Mesendoderm (in vitro differentiated cells): ENCODE results near the gene RAB6B.

ENCODE experiments used
- DNase-seq: peaks from one replicate; pipeline ENCODE4 v3.0.0; 2013
- H2AK5ac ChIP-seq: 2 replicates; pipeline ENCODE4 v1.6.1; 2013; ENCODE audit warnings: low read length, inconsistent platforms
- H2BK120ac ChIP-seq: 2 replicates; pipeline ENCODE4 v1.6.1; 2013; ENCODE audit warnings: low read depth, mild to moderate bottlenecking, low read length, moderate library complexity, mixed read lengths
- H2BK15ac ChIP-seq: replicated peaks from 2 replicates; pipeline ENCODE4 v1.6.1; 2013; ENCODE audit warnings: low read depth, mild to moderate bottlenecking, moderate library complexity
- H2BK5ac ChIP-seq: 2 replicates; pipeline ENCODE4 v1.6.1; 2013; ENCODE audit warnings: low read length, inconsistent platforms
- H3K18ac ChIP-seq: 2 replicates; pipeline ENCODE4 v1.6.1; 2013; ENCODE audit warnings: mild to moderate bottlenecking, low read length, mixed read lengths
- H3K23ac ChIP-seq: one replicate; pipeline ENCODE4 v1.6.1; 2013; ENCODE audit warnings: low read length
- H3K27ac ChIP-seq: 2 replicates; pipeline ENCODE4 v1.5.1; 2013; ENCODE audit warnings: low read depth, mild to moderate bottlenecking, inconsistent platforms, low read length, moderate library complexity
- H3K27me3 ChIP-seq: 2 replicates; pipeline ENCODE4 v1.6.1; 2013; ENCODE audit warnings: low read length, control low read depth, mild to moderate bottlenecking, inconsistent platforms; ENCODE audit not compliant: insufficient read depth, poor library complexity
- H3K36me3 ChIP-seq: 2 replicates; pipeline ENCODE4 v1.6.1; 2013; ENCODE audit warnings: low read length, inconsistent platforms; ENCODE audit not compliant: control insufficient read depth, insufficient read depth
- H3K4ac ChIP-seq: one replicate; pipeline ENCODE4 v1.6.1; 2013; ENCODE audit warnings: low read depth, mild to moderate bottlenecking, low read length, moderate library complexity
- H3K4me1 ChIP-seq: 2 replicates; pipeline ENCODE4 v1.6.1; 2013; ENCODE audit warnings: low read depth, low read length, inconsistent platforms; ENCODE audit not compliant: control insufficient read depth
- H3K4me2 ChIP-seq: 2 replicates; pipeline ENCODE4 v1.6.1; 2013; ENCODE audit warnings: low read length
- H3K4me3 ChIP-seq: 2 replicates; pipeline ENCODE4 v1.5.1; 2013; ENCODE audit warnings: mild to moderate bottlenecking, low read length
- H3K56ac ChIP-seq: one replicate; pipeline ENCODE4 v1.6.1; 2013; ENCODE audit warnings: low read length
- H3K79me1 ChIP-seq: 2 replicates; pipeline ENCODE4 v1.6.1; 2013; ENCODE audit warnings: low read length, inconsistent platforms
- H3K79me2 ChIP-seq: 2 replicates; pipeline ENCODE4 v1.6.1; 2013; ENCODE audit warnings: mild to moderate bottlenecking, low read length; ENCODE audit not compliant: control insufficient read depth, insufficient read depth
- H3K9ac ChIP-seq: 2 replicates; pipeline ENCODE4 v1.6.1; 2013; ENCODE audit warnings: low read length, inconsistent platforms
- H4K5ac ChIP-seq: one replicate; pipeline ENCODE4 v1.6.1; 2013; ENCODE audit warnings: low read length
- H4K8ac ChIP-seq: one replicate; pipeline ENCODE4 v1.6.1; 2013; ENCODE audit warnings: low read depth, mild to moderate bottlenecking, control low read depth, low read length, moderate library complexity
- WGBS: extraction: QIAGEN DNeasy Blood & Tissue Kit; methylation state at CpG from one replicate; pipeline ENCODE4 v1.1.7; 2013; ENCODE audit warnings: low lambda C conversion rate, missing lambda C conversion rate; ENCODE audit not compliant: insufficient coverage; ENCODE audit errors: extremely low coverage; 5-methylcytosine and 5-hydroxymethylcytosine counted together

RAB6B gene

DNA sequence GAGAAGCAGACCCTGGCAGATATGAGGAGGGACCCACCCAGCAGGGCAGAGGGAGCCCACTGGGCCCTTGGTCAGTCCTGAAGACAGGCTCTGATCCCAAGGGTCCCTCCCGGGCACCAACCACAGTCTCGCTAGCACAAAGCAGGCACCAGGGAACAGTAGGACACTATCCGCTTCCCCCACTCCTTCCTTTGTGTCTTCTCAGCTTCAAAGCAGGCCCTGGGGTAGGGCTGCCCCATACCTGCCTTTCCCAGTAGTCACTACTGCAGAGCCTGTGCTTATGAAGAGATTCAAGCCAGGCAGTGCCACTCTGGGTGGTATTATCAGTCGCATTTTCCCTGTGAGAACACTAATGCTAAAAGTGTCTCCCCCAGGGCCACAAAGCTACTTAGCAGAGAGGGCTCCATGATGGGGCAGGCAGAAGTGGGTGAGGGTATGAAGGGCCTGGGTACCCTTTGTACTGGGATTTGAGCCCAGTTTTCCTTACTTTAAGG, 57.3 kb downstream of the RAB6B start:
- H4K5ac ChIP-seq: no peak overlapping the region
- H2BK120ac ChIP-seq: no peak overlapping the region
- no peak for DNase-seq
- H3K79me1 ChIP-seq: no peaks in the 10 kb centered on the region
- H3K18ac ChIP-seq: no peak overlapping the region
- no peak overlapping the region for H2BK15ac ChIP-seq
- no peak overlapping the region for H3K9ac ChIP-seq
- H3K23ac ChIP-seq: no peak overlapping the region
- no peaks in the 10 kb centered on the region for H3K4me1 ChIP-seq
- no peaks in the 10 kb centered on the region for H3K79me2 ChIP-seq
- no peaks in the 10 kb centered on the region for H3K27me3 ChIP-seq
- no peaks in the 10 kb centered on the region for H3K36me3 ChIP-seq
- no peak overlapping the region for H2BK5ac ChIP-seq
- WGBS: no CpG with 5 or more reads among the region's 4 CpGs
- H3K4me2 ChIP-seq: no peak overlapping the region
- no peak overlapping the region for H3K27ac ChIP-seq
- H3K56ac ChIP-seq: no peak overlapping the region
- no peak overlapping the region for H3K4ac ChIP-seq
- no peak overlapping the region for H2AK5ac ChIP-seq
- no peak overlapping the region for H4K8ac ChIP-seq
- H3K4me3 ChIP-seq: no peak overlapping the region

DNA sequence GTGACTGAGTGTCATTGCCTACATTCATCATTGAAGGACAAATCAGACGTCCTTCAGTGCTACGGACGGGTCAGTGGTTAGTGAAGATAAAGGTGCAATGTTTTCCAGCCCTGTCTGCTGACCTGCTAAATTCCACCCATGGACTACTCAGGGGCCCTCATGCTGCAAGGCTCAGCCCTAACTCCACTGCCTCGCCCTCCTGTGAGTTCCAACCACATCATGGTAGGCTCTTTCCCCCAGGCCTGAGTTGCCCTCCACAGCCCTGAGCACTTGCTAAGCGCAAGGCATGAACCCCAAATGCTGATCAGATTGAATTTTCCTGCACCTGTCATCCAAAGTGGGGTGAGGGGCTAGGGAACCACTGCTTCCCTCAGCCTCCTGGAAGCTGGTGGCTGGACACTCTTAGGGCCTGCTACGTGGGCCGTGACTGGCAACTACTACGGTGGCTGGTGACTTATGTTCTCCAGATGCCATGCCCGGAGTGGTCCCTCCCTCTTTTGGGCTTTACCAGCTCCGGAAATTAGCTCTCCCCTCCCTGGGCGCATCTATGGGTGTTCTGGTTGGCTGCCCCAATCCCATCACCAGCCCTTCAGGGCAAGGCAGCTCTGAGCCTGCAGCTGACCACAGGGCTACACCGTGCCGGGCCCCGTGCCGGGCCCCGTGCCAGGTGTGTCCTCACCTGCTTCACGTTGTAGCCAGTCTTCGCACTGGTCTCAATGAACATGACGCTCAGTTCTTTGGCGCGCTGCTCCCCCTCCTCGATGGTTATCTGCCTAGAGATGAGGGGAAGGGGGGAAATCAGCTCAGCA, 58.0 kb downstream of the RAB6B start:
- DNase-seq: no peak

DNA sequence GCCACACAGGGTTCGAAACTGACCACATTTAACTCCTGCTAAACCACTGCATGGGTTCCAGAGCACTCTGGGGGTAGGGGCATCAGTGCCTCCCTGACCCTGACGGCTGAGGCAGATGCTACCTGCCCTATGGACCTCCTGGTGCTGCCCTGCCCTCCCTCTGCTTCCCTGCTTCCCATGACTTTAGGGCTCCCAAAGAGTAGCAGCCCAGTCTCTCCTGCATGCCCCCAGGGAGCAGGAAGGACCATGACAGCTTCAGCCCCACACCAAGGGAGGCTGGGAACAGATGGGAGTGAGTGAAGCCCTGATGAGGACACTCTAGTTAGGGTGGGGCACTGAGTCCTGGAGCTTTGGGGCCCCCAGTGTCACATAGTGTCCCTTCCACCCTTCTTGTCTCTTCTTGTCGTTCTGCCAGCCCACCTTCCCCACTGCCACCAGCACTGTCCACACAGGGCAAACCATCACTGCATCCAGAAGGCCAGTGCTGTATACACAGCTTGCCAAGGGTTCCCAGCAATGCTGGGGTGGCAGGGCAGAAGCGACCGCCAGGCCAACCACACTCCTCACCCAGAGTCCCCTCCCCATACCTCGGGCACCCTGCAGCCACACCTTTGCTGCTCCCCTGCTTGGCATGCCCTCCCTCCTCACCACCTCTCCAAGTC, 59.1 kb downstream of the RAB6B start:
- Histone ChIP-seq H3K27ac (no peak overlapping the region), H3K9ac (no peak overlapping the region), H3K18ac (no peak overlapping the region), H3K4me1 (no peaks in the 10 kb centered on the region), H4K8ac (no peak overlapping the region), H2BK15ac (no peak overlapping the region), H3K79me2 (no peaks in the 10 kb centered on the region), H3K4ac (no peak overlapping the region), H3K27me3 (no peaks in the 10 kb centered on the region), H3K23ac (no peak overlapping the region), H3K36me3 (no peaks in the 10 kb centered on the region), H4K5ac (no peak overlapping the region), H3K4me2 (no peak overlapping the region), H3K56ac (no peak overlapping the region), H3K79me1 (no peaks in the 10 kb centered on the region), H2BK120ac (no peak overlapping the region), H2BK5ac (no peak overlapping the region), H3K4me3 (no peak overlapping the region), H2AK5ac (no peak overlapping the region)
- no CpG with 5 or more reads among the region's 6 CpGs for WGBS
- no peak for DNase-seq

More for the DNA sequence above, 58.0 kb downstream of the RAB6B start:
- Histone ChIP-seq H3K36me3 (no peaks in the 10 kb centered on the region), H3K4me2 (no peak overlapping the region), H4K8ac (no peak overlapping the region), H3K4ac (no peak overlapping the region), H3K18ac (no peak overlapping the region), H3K56ac (no peak overlapping the region), H3K27me3 (no peaks in the 10 kb centered on the region), H2AK5ac (no peak overlapping the region), H3K79me2 (no peaks in the 10 kb centered on the region), H3K27ac (no peak overlapping the region), H2BK120ac (no peak overlapping the region), H3K23ac (no peak overlapping the region), H2BK15ac (no peak overlapping the region), H3K4me1 (no peaks in the 10 kb centered on the region), H3K4me3 (no peak overlapping the region), H3K79me1 (no peaks in the 10 kb centered on the region), H4K5ac (no peak overlapping the region), H2BK5ac (no peak overlapping the region), H3K9ac (no peak overlapping the region)
- WGBS: no CpG with 5 or more reads among the region's 22 CpGs

DNA sequence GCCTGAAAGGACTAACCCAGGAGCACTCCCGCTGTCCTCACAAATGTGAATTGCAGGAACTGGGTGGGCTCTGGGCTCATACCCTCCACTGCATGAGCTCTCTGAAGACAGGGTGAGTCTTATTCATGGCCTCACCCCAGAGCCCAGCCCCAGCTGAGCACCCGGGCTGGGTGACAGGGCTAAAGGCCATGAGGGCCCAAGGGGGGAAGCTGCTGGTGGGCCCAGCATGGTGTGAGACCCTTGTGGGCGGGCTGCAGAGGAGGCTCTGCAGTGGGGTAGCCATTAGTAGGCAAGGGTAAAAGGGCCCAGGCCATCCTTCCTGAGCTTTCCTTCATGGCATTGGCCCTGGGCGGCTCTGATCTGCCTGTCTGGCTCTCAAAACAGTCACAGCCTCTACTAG, 59.7 kb downstream of the RAB6B start:
- no peak overlapping the region for H4K8ac ChIP-seq
- no peak overlapping the region for H2BK120ac ChIP-seq
- no peak overlapping the region for H3K23ac ChIP-seq
- no peaks in the 10 kb centered on the region for H3K4me1 ChIP-seq
- H3K36me3 ChIP-seq: no peaks in the 10 kb centered on the region
- no peak overlapping the region for H2AK5ac ChIP-seq
- H4K5ac ChIP-seq: no peak overlapping the region
- H3K4ac ChIP-seq: no peak overlapping the region
- no CpG with 5 or more reads among the region's 4 CpGs for WGBS
- no peaks in the 10 kb centered on the region for H3K79me2 ChIP-seq
- no peak overlapping the region for H2BK15ac ChIP-seq
- DNase-seq: no peak
- H3K9ac ChIP-seq: no peak overlapping the region
- no peak overlapping the region for H3K4me2 ChIP-seq
- H3K27me3 ChIP-seq: no peaks in the 10 kb centered on the region
- no peaks in the 10 kb centered on the region for H3K79me1 ChIP-seq
- no peak overlapping the region for H3K27ac ChIP-seq
- no peak overlapping the region for H2BK5ac ChIP-seq
- no peak overlapping the region for H3K18ac ChIP-seq
- H3K56ac ChIP-seq: no peak overlapping the region
- H3K4me3 ChIP-seq: no peak overlapping the region

DNA sequence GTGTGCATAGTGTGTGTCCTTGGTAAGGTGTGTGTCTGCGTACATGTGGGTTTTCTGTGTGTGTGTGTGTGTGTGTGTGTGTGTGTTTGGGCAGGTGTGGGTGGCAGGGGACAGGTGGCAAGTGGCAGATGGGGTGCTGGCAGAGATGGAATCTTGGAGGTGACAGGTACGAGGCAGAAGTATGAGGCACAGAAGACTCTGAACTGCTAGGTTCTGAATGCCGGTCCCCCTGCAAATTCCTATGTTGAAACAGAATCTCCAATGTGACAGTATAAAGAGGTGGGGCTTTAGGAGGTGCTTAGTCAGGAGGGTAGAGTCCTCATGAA, 60.3 kb downstream of the RAB6B start:
- H3K27ac ChIP-seq: no peak overlapping the region
- H3K18ac ChIP-seq: no peak overlapping the region
- no peaks in the 10 kb centered on the region for H3K79me1 ChIP-seq
- no CpG with 5 or more reads among the region's 3 CpGs for WGBS
- H3K4me3 ChIP-seq: no peak overlapping the region
- no peak overlapping the region for H3K4ac ChIP-seq
- H3K23ac ChIP-seq: no peak overlapping the region
- H3K4me1 ChIP-seq: no peaks in the 10 kb centered on the region
- no peak overlapping the region for H4K5ac ChIP-seq
- H3K27me3 ChIP-seq: no peaks in the 10 kb centered on the region
- H2BK5ac ChIP-seq: no peak overlapping the region
- H2BK120ac ChIP-seq: no peak overlapping the region
- H3K36me3 ChIP-seq: no peaks in the 10 kb centered on the region
- no peak overlapping the region for H3K56ac ChIP-seq
- H4K8ac ChIP-seq: no peak overlapping the region
- H2BK15ac ChIP-seq: no peak overlapping the region
- no peak overlapping the region for H2AK5ac ChIP-seq
- H3K79me2 ChIP-seq: no peaks in the 10 kb centered on the region
- no peak overlapping the region for H3K4me2 ChIP-seq
- DNase-seq: no peak
- H3K9ac ChIP-seq: no peak overlapping the region
